ENCODE measurements around the gene MMD2.

MMD2 gene

GRCh38 chr7:4958477-4959301, at the start of gene MMD2:
TSS of gene MMD2 (minus strand) at chr7:4959187. CDS start at chr7:4959017, 170 bp downstream.
- DNase-seq (ENCODE audit: low read depth): no peak
- TF ChIP-seq, protein P1, sequence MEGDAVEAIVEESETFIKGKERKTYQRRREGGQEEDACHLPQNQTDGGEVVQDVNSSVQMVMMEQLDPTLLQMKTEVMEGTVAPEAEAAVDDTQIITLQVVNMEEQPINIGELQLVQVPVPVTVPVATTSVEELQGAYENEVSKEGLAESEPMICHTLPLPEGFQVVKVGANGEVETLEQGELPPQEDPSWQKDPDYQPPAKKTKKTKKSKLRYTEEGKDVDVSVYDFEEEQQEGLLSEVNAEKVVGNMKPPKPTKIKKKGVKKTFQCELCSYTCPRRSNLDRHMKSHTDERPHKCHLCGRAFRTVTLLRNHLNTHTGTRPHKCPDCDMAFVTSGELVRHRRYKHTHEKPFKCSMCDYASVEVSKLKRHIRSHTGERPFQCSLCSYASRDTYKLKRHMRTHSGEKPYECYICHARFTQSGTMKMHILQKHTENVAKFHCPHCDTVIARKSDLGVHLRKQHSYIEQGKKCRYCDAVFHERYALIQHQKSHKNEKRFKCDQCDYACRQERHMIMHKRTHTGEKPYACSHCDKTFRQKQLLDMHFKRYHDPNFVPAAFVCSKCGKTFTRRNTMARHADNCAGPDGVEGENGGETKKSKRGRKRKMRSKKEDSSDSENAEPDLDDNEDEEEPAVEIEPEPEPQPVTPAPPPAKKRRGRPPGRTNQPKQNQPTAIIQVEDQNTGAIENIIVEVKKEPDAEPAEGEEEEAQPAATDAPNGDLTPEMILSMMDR (conservative IDR thresholded peaks at IDR 0.05; ENCODE audit: low read depth, low read length): no peak
- peak within 1 kb of the TSS; percentile 12 for H3K4me3 ChIP-seq (ENCODE audit: low read length)

DNA sequence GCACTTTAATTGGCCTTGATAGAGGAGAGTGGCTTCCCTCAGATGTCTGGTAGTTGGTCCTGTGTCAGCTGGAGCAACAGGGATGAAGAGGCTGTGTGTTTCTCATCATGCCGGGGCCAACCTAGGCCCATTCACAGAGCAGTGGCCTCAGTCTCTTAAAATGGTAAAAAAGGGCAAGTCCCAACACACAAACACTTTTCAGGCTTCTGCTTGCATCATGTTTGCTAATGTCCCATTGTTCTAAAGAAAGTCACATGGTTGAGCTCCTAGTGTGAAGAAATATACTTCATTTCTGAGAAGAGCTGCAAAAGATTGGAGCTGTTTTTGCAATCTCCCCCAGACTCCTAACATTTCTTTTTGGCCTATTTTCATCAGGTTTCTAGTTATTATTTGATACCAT, 46.1 kb upstream of the MMD2 start:
- no peak overlapping the region for H3K4me3 ChIP-seq (ENCODE audit: low read length)
- TF ChIP-seq, protein P1 (conservative IDR thresholded peaks at IDR 0.05; ENCODE audit: low read depth, low read length): no peak
- DNase-seq (ENCODE audit: low read depth): no peak

DNA sequence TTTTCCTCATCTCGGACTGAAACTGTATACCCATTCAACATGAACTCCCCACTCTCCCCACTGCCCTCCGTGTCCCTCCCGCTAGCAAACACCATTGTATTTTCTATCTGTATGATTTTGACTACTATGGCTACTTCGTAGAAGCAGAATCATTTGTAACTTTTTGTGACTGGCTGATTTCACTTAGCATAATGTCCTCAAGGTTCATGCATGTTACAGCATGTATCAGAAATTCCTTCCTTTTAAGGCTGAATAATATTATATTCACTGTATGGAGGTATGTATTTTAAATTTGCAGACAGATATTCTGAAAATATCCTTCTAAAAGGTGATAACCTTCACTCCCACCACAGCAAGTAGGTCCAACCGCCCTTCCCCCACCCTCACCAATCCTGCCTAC, 42.9 kb upstream of the MMD2 start:
- H3K4me3 ChIP-seq (ENCODE audit: low read length): no peak overlapping the region
- no peak for DNase-seq (ENCODE audit: low read depth)

GRCh38 chr7:5001003-5001402, 42.0 kb upstream of the MMD2 start:
- TF ChIP-seq, protein P1 (conservative IDR thresholded peaks at IDR 0.05; ENCODE audit: low read depth, low read length): no peak
- no peak for DNase-seq (ENCODE audit: low read depth)
- H3K4me3 ChIP-seq (ENCODE audit: low read length): no peak overlapping the region

More for the DNA sequence above, 42.9 kb upstream of the MMD2 start:
- TF ChIP-seq, protein P1 (conservative IDR thresholded peaks at IDR 0.05; ENCODE audit: low read depth, low read length): no peak

DNA sequence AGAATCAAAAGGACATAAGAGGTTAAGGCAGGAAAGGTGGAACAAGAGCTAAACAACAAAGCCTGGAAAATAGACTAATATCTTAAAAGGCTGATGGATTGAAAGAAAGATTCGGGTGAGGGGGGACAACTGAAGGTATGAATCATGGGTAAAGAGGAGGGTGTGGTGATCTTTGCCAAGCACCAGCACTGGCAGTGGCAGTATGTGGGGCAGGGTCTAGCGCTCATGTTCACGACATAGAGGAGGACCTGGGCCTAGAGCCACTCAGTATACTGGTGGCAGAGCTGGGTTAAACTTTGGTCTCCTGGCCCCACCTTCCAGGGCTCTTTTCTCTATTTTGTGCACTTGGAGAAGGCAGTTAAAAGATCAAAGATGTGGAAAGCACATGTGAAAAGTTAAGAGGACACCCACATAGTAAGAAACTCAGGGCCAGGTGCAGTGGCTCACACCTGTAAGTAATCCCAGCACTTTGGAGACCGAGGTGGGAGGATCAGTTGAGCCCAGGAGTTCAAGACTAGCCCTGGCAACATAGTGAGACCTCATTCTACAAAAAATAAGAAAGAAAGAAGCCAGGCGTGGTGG, 40.5 kb upstream of the MMD2 start:
- TF ChIP-seq, protein P1 (conservative IDR thresholded peaks at IDR 0.05; ENCODE audit: low read depth, low read length): no peak
- H3K4me3 ChIP-seq (ENCODE audit: low read length): no peak overlapping the region
- no peak for DNase-seq (ENCODE audit: low read depth)

DNA sequence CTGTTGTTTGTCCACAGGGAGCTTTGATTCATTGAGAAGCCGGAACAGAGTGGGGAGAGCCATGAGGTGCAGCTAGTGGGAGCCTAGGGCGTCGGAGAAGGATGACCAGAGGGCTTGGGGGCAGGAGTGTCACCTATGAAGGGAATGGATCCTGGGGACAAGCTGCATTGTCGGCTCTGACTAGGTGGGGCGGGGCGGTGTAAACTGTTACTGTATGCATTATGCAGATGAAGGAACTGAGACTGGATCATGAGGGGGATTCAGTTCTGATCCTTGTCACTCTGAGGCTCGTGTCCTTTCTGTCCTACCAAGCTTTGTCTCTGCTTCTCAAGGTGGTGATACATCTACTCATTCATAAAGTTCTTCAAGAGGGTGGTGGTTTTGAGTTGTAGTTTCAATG, 39.9 kb upstream of the MMD2 start:
- TF ChIP-seq, protein P1 (conservative IDR thresholded peaks at IDR 0.05; ENCODE audit: low read depth, low read length): no peak
- no peak for DNase-seq (ENCODE audit: low read depth)
- H3K4me3 ChIP-seq (ENCODE audit: low read length): no peak overlapping the region

DNA sequence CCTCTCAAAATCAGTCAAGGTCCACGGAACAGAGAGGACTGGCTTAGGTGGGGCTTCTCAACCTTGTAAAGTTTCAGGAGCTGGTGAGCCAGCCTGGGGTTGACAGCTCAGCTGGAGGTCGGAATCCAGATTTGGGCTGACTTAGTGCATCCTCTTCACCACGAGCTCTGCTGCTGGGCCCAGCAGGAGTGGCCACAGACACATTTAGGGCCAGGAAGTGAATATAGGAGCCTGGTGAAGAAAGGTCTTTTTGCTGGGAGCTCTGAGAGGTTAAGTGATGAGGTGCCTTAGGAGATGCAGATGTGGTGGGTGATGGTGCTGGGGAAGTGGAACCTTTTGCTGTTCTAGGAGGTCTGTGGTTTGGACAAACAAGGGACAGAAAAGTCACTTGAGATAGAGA, 39.3 kb upstream of the MMD2 start:
- TF ChIP-seq, protein P1 (conservative IDR thresholded peaks at IDR 0.05; ENCODE audit: low read depth, low read length): no peak
- DNase-seq (ENCODE audit: low read depth): no peak
- no peak overlapping the region for H3K4me3 ChIP-seq (ENCODE audit: low read length)

Measured in retinal pigment epithelial cell (primary cell).